ENCODE results near the gene TRIO. TPM values are rescaled to one million over a fixed set of nuclear protein-coding genes. Genes with fewer than 3 reads are reported as not detected.
A peak's percentile ranks its signal among the peaks of the same experiment; 100 is the strongest.

The TRIO gene
- total RNA-seq, 4 donors from 2014 or later, result 112 to 155 (median 145) TPM

- Histone ChIP-seq H3K4me1 (peaks cover 0 to 32% (median 22%) of the 10 kb centered on the region in 4 donors), H3K27ac (replicated peaks in 1 of 4) (no peak overlapping the region), H3K9me3 (no peaks in the 10 kb centered on the region), H3K4me3 (no peak overlapping the region), H3K36me3 (peaks cover 8 to 56% (median 34%) of the 10 kb centered on the region in 4 donors), H3K27me3 (no peaks in the 10 kb centered on the region)
- TF ChIP-seq POLR2AphosphoS5 (IDR thresholded peaks at IDR 0.05) (no peak), EP300 (IDR thresholded peaks at IDR 0.05) (no peak), CTCF (IDR thresholded peaks at IDR 0.05) (no peak), POLR2A (IDR thresholded peaks at IDR 0.05; ENCODE audit: low read depth) (no peak)
- no peak for DNase-seq (ENCODE audit: extremely low spot score)
- intact Hi-C loops (cut with DNase I), result no loop called here
- WGBS, result 85% methylated on average over 6 of the region's 6 CpGs
Measured at GRCh38 chr5:14332038-14332631, 189.0 kb downstream of the TRIO start.

- H3K36me3 ChIP-seq, result peaks cover 10 to 62% (median 41%) of the 10 kb centered on the region in 4 donors
- TF ChIP-seq EP300 (IDR thresholded peaks at IDR 0.05) (no peak), POLR2AphosphoS5 (IDR thresholded peaks at IDR 0.05) (no peak), CTCF (IDR thresholded peaks at IDR 0.05) (no peak), POLR2A (IDR thresholded peaks at IDR 0.05; ENCODE audit: low read depth) (no peak)
- H3K27ac ChIP-seq (replicated peaks in 1 of 4), result no peak overlapping the region
- DNase-seq (ENCODE audit: extremely low spot score), result no peak
- H3K27me3 ChIP-seq, result no peaks in the 10 kb centered on the region
- H3K4me1 ChIP-seq, result peaks cover 0 to 30% (median 20%) of the 10 kb centered on the region in 4 donors
- no peak overlapping the region for H3K4me3 ChIP-seq
- H3K9me3 ChIP-seq, result no peaks in the 10 kb centered on the region
- intact Hi-C loops (cut with DNase I), result no loop called here
- 91% methylated on average over 10 of the region's 10 CpGs for WGBS
Measured at GRCh38 chr5:14332746-14333145, 189.6 kb downstream of the TRIO start.

GRCh38 chr5:14337593-14337992 lies 194.5 kb downstream of the TRIO start:
- peaks cover 8 to 62% (median 35%) of the 10 kb centered on the region in 4 donors for H3K4me1 ChIP-seq
- intact Hi-C loops (cut with DNase I), result no loop called here
- peak overlapping the region in 3 of 4 donors; percentile 23 to 44 (median 35) for H3K27ac ChIP-seq (replicated peaks in 1 of 4)
- DNase-seq (ENCODE audit: extremely low spot score), result no peak
- 70% methylated on average over 7 of the region's 7 CpGs for WGBS
- peaks cover 10 to 70% (median 50%) of the 10 kb centered on the region in 4 donors for H3K36me3 ChIP-seq
- H3K27me3 ChIP-seq, result no peaks in the 10 kb centered on the region
- TF ChIP-seq CTCF (IDR thresholded peaks at IDR 0.05), result no peak
- no peak for TF ChIP-seq POLR2A (IDR thresholded peaks at IDR 0.05; ENCODE audit: low read depth)
- no peak for TF ChIP-seq EP300 (IDR thresholded peaks at IDR 0.05)
- no peak for TF ChIP-seq POLR2AphosphoS5 (IDR thresholded peaks at IDR 0.05)
- no peaks in the 10 kb centered on the region for H3K9me3 ChIP-seq
- no peak overlapping the region for H3K4me3 ChIP-seq

- WGBS, result 86% methylated on average over 11 of the region's 11 CpGs
- Histone ChIP-seq H3K9me3 (no peaks in the 10 kb centered on the region), H3K4me1 (peaks cover 8 to 50% (median 29%) of the 10 kb centered on the region in 4 donors), H3K27me3 (no peaks in the 10 kb centered on the region), H3K4me3 (no peak overlapping the region), H3K27ac (replicated peaks in 1 of 4) (peak overlapping the region in 1 of 4 donors; percentile 20), H3K36me3 (peaks cover 10 to 79% (median 49%) of the 10 kb centered on the region in 4 donors)
- intact Hi-C loops (cut with DNase I), result no loop called here
- no peak for DNase-seq (ENCODE audit: extremely low spot score)
- TF ChIP-seq CTCF (IDR thresholded peaks at IDR 0.05), result no peak
- no peak for TF ChIP-seq EP300 (IDR thresholded peaks at IDR 0.05)
- no peak for TF ChIP-seq POLR2AphosphoS5 (IDR thresholded peaks at IDR 0.05)
- no peak for TF ChIP-seq POLR2A (IDR thresholded peaks at IDR 0.05; ENCODE audit: low read depth)
Measured at GRCh38 chr5:14339468-14339867, 196.3 kb downstream of the TRIO start.
